ENCODE measurements around the gene AQP1.

The AQP1 gene

DNA sequence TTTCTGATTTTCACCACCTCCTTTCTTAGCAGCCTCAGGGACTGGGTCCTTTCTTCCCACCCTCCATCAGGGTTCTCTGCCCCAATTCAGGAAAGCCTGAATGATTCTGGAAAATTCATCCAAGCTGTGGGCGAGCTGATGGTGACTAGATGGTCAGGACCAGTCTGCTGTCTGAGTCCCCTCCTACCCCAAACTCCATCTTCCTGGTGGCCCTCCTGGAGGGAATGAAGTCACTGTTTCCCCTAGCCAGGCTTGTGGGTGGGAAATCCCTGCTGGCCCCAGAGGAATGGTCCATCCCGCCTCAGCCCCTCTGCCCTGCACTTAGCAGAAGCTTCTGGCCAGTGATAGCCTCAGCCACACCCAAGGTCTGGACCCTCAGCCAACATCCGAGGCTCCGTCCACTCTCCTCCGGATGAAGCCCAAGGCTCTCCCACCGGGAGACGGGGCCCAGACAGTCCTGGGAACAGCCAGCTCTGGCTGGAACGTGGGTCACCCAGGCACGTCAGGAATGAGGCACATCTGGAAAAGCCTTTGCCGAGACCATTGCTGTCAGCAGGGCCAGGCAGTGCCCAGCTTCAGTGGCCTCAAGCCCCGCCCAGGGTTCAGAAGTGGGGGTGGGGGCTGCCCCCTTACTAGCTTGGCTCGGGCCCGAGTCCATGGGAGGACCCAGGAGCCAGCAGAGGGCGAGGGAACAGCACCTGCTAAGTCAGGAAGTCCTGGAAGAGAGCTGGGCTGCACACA is 4.0 kb upstream of the AQP1 start:
- no peaks in the 10 kb centered on the region for H3K27me3 ChIP-seq (ENCODE audit: insufficient read depth, low read depth, severe bottlenecking)
- H3K27ac ChIP-seq: no peak overlapping the region
- TF ChIP-seq, protein P1, sequence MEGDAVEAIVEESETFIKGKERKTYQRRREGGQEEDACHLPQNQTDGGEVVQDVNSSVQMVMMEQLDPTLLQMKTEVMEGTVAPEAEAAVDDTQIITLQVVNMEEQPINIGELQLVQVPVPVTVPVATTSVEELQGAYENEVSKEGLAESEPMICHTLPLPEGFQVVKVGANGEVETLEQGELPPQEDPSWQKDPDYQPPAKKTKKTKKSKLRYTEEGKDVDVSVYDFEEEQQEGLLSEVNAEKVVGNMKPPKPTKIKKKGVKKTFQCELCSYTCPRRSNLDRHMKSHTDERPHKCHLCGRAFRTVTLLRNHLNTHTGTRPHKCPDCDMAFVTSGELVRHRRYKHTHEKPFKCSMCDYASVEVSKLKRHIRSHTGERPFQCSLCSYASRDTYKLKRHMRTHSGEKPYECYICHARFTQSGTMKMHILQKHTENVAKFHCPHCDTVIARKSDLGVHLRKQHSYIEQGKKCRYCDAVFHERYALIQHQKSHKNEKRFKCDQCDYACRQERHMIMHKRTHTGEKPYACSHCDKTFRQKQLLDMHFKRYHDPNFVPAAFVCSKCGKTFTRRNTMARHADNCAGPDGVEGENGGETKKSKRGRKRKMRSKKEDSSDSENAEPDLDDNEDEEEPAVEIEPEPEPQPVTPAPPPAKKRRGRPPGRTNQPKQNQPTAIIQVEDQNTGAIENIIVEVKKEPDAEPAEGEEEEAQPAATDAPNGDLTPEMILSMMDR (IDR thresholded peaks at IDR 0.05; ENCODE audit: low read depth, low read length): no peak
- no peaks in the 10 kb centered on the region for H3K9me3 ChIP-seq (ENCODE audit: severe bottlenecking)
- no peak overlapping the region for H3K4me3 ChIP-seq (ENCODE audit: low read depth, low read length)
- no peaks in the 10 kb centered on the region for H3K36me3 ChIP-seq
- no peak for DNase-seq

DNA sequence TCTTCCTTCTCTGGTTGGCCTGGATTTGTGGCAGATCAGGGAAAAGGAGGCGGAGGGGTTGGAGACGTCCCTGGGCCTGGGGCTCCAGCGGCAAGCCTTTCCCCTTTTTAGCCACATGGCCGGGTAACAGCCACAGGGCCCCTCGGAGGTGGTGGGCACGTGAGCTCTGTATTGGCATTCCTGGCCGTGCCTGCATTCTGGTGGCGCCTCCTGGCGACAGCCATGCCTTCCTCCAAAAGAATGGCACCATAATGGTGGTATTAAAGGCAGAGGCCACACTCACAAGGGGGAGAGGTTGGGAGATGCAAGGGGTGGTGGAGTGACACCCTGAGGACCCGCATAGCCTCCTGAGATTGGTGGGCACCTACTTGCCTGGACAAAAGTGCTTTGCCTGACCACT is 3.0 kb upstream of the AQP1 start:
- H3K27me3 ChIP-seq (ENCODE audit: insufficient read depth, low read depth, severe bottlenecking): no peaks in the 10 kb centered on the region
- no peak for DNase-seq
- no peaks in the 10 kb centered on the region for H3K36me3 ChIP-seq
- no peaks in the 10 kb centered on the region for H3K9me3 ChIP-seq (ENCODE audit: severe bottlenecking)
- H3K4me3 ChIP-seq (ENCODE audit: low read depth, low read length): no peak overlapping the region
- TF ChIP-seq, protein P1 (IDR thresholded peaks at IDR 0.05; ENCODE audit: low read depth, low read length): no peak
- no peak overlapping the region for H3K27ac ChIP-seq

DNA sequence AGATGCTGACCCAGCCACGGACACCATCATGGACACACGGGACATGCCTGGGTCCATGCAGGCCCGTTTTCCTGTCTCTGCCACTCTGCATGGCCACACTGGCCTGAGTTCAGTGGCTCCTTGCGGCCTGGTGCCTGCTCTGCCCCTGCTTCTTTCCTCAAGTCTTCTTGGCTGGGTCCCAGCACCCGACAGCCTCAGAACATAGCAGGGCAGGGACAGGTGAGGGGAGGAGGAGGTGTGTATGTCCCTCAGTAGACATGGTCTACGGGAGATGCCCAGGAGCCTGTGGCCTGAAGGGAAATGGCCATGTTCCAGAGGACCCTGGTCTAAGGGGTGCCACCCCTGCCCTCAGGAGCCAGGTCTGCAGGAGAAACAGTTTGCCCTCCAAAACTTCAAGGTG is 2.2 kb upstream of the AQP1 start:
- H3K36me3 ChIP-seq: no peaks in the 10 kb centered on the region
- DNase-seq: no peak
- H3K9me3 ChIP-seq (ENCODE audit: severe bottlenecking): no peaks in the 10 kb centered on the region
- no peak overlapping the region for H3K4me3 ChIP-seq (ENCODE audit: low read depth, low read length)
- no peaks in the 10 kb centered on the region for H3K27me3 ChIP-seq (ENCODE audit: insufficient read depth, low read depth, severe bottlenecking)
- H3K27ac ChIP-seq: no peak overlapping the region
- TF ChIP-seq, protein P1 (IDR thresholded peaks at IDR 0.05; ENCODE audit: low read depth, low read length): no peak

DNA sequence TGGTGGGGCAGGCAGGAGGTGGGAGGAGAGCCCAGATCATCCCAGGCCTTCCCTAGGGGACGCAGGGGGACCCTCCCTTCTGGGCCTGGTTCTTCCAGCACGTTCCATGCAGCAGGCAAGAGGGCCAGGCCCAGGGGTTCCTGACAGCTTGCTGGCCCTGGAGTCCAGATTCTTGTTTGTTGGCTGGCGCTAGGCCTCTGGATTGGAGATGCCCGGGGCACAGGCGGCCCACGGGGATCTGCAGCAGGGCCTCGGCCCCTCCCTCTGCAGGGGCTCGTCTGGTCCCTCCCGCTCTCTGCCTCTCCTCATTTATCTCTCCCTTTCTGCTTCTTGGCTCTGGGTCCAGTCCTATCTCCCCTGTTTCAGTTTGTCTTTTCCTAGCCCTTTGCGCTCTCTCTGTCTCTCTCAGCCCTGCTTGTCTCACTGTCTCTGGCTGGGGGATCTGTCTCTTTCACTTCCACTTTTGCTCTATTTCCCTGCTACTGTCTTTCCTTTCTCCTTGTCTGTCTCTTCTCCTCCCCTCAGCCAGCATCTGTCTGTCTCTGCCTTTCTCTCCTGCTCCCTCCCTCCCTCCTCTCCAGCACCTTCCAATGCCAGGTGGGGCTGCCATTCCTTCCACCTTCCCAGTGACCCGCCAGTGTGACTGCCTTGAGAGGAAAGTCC is 1.1 kb upstream of the AQP1 start:
- H3K27me3 ChIP-seq (ENCODE audit: insufficient read depth, low read depth, severe bottlenecking): no peaks in the 10 kb centered on the region
- H3K36me3 ChIP-seq: no peaks in the 10 kb centered on the region
- no peaks in the 10 kb centered on the region for H3K9me3 ChIP-seq (ENCODE audit: severe bottlenecking)
- H3K4me3 ChIP-seq (ENCODE audit: low read depth, low read length): no peak overlapping the region
- TF ChIP-seq, protein P1 (IDR thresholded peaks at IDR 0.05; ENCODE audit: low read depth, low read length): no peak
- H3K27ac ChIP-seq: peak overlapping the region; percentile 67
- DNase-seq: no peak

DNA sequence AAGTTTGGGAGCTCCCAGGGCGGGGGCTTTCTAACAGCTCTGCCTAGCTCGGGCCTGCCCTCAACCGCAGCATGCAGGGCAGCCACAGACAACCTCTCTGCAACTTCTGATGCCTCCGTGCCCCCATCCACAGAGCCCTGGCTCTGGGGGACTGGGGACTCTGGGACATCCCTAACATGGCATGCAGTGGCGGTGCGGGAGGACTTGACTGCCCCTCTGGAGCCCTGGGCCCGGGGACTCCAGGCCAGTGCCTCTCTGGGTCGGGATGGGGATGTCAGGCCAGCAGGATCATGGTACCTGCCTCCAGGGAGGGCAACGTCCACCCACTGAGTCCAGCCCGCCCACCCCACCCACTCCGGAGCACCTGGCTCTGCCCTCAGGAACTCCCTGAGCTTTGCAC is 520 bp upstream of the AQP1 start:
- TF ChIP-seq, protein P1 (IDR thresholded peaks at IDR 0.05; ENCODE audit: low read depth, low read length): no peak
- Histone ChIP-seq H3K27me3 (ENCODE audit: insufficient read depth, low read depth, severe bottlenecking) (no peaks in the 10 kb centered on the region), H3K4me3 (ENCODE audit: low read depth, low read length) (no peak overlapping the region), H3K9me3 (ENCODE audit: severe bottlenecking) (no peaks in the 10 kb centered on the region), H3K27ac (peak overlapping the region; percentile 67), H3K36me3 (no peaks in the 10 kb centered on the region)
- no peak for DNase-seq
